ENCODE measurements around the gene CASS4.

GRCh38 chr20:56440346-56441007 lies 28.4 kb downstream of the CASS4 start:
- TF ChIP-seq EZH2phosphoT487 (IDR thresholded peaks at IDR 0.05) = no peak
- no peak for TF ChIP-seq CTCF (IDR thresholded peaks at IDR 0.05)
